Subcutaneous abdominal adipose tissue (tissue), 5 donors: ENCODE data around the gene CYFIP1.

Source experiments
- H3K27ac ChIP-seq: one replicate; pipeline ENCODE4 v1.7.0; 2013; ENCODE audit warnings: low read depth, mild to moderate bottlenecking, inconsistent platforms, low read length, moderate library complexity
- H3K27me3 ChIP-seq, 5 donors: one replicate each; pipeline ENCODE4 v1.7.0; 2013; ENCODE audit warnings: low read length in 5 of 5, inconsistent platforms in 1 of 5; ENCODE audit not compliant: control insufficient read depth in 5 of 5, insufficient read depth in 4 of 5
- H3K36me3 ChIP-seq, 5 donors: one replicate each; pipeline ENCODE4 v1.7.0; 2013; ENCODE audit warnings: low read length in 5 of 5; ENCODE audit not compliant: control insufficient read depth in 5 of 5, insufficient read depth in 5 of 5
- H3K4me1 ChIP-seq, 5 donors: one replicate each; pipeline ENCODE4 v1.7.0; 2013; ENCODE audit warnings: low read length in 5 of 5, mild to moderate bottlenecking in 3 of 5, moderate library complexity in 1 of 5; ENCODE audit not compliant: control insufficient read depth in 5 of 5, insufficient read depth in 5 of 5
- H3K4me3 ChIP-seq, 5 donors: one replicate each; pipeline ENCODE4 v1.7.0; 2013; ENCODE audit warnings: low read length in 5 of 5, low read depth in 1 of 5
- H3K9ac ChIP-seq, 5 donors: one replicate each; pipeline ENCODE4 v1.7.0; 2013; ENCODE audit warnings: low read length in 5 of 5, mild to moderate bottlenecking in 4 of 5, moderate library complexity in 3 of 5
- H3K9me3 ChIP-seq, 5 donors: one replicate each; pipeline ENCODE4 v1.7.0; 2013; ENCODE audit warnings: low read length in 5 of 5; ENCODE audit not compliant: control insufficient read depth in 5 of 5
- donor health status: healthy.
- donor health status: healthy.
- donor health status: healthy.
- donor health status: healthy.
- donor health status: healthy.

The CYFIP1 gene

GRCh38 chr15:22911306-22911705 lies 68.9 kb downstream of the CYFIP1 start:
- H3K4me3 ChIP-seq: no peak overlapping the region
- no peak overlapping the region for H3K9ac ChIP-seq
- no peak overlapping the region for H3K27ac ChIP-seq
- H3K9me3 ChIP-seq: no peaks in the 10 kb centered on the region
- peaks cover 10 to 94% (median 87%) of the 10 kb centered on the region in 5 donors for H3K36me3 ChIP-seq
- H3K27me3 ChIP-seq: no peaks in the 10 kb centered on the region
- no peaks in the 10 kb centered on the region for H3K4me1 ChIP-seq

- H3K27me3 ChIP-seq: no peaks in the 10 kb centered on the region
- no peaks in the 10 kb centered on the region for H3K4me1 ChIP-seq
- no peaks in the 10 kb centered on the region for H3K9me3 ChIP-seq
- H3K9ac ChIP-seq: no peak overlapping the region
- peaks cover 10 to 84% (median 77%) of the 10 kb centered on the region in 5 donors for H3K36me3 ChIP-seq
- H3K4me3 ChIP-seq: no peak overlapping the region
- H3K27ac ChIP-seq: no peak overlapping the region
Measured at GRCh38 chr15:22908830-22909229, 71.3 kb downstream of the CYFIP1 start.

- Histone ChIP-seq H3K4me3 (no peak overlapping the region), H3K36me3 (peaks cover 10 to 87% (median 81%) of the 10 kb centered on the region in 5 donors), H3K27me3 (no peaks in the 10 kb centered on the region), H3K9me3 (no peaks in the 10 kb centered on the region), H3K9ac (no peak overlapping the region), H3K4me1 (no peaks in the 10 kb centered on the region), H3K27ac (no peak overlapping the region)
Measured at GRCh38 chr15:22907161-22907950, 72.8 kb downstream of the CYFIP1 start.

- Histone ChIP-seq H3K9me3 (no peaks in the 10 kb centered on the region), H3K4me1 (no peaks in the 10 kb centered on the region), H3K4me3 (no peak overlapping the region), H3K27ac (no peak overlapping the region), H3K36me3 (peaks cover 10 to 85% (median 79%) of the 10 kb centered on the region in 5 donors), H3K9ac (no peak overlapping the region), H3K27me3 (no peaks in the 10 kb centered on the region)
Measured at GRCh38 chr15:22904736-22905135, 75.4 kb downstream of the CYFIP1 start.

GRCh38 chr15:22903961-22904534 lies 76.1 kb downstream of the CYFIP1 start:
- Histone ChIP-seq H3K4me1 (no peaks in the 10 kb centered on the region), H3K27ac (no peak overlapping the region), H3K9ac (no peak overlapping the region), H3K9me3 (no peaks in the 10 kb centered on the region), H3K36me3 (peaks cover 7 to 85% (median 75%) of the 10 kb centered on the region in 5 donors), H3K4me3 (no peak overlapping the region), H3K27me3 (no peaks in the 10 kb centered on the region)

GRCh38 chr15:22903427-22903826 lies 76.7 kb downstream of the CYFIP1 start:
- Histone ChIP-seq H3K36me3 (peaks cover 3 to 84% (median 71%) of the 10 kb centered on the region in 5 donors), H3K9me3 (no peaks in the 10 kb centered on the region), H3K4me1 (no peaks in the 10 kb centered on the region), H3K27me3 (no peaks in the 10 kb centered on the region), H3K27ac (no peak overlapping the region), H3K4me3 (no peak overlapping the region), H3K9ac (no peak overlapping the region)

- H3K27ac ChIP-seq: no peak overlapping the region
- H3K27me3 ChIP-seq: no peaks in the 10 kb centered on the region
- no peak overlapping the region for H3K9ac ChIP-seq
- H3K4me3 ChIP-seq: no peak overlapping the region
- H3K4me1 ChIP-seq: no peaks in the 10 kb centered on the region
- H3K9me3 ChIP-seq: no peaks in the 10 kb centered on the region
- peaks cover 3 to 84% (median 69%) of the 10 kb centered on the region in 5 donors for H3K36me3 ChIP-seq
Measured at GRCh38 chr15:22902981-22903380, 77.2 kb downstream of the CYFIP1 start.

- no peak overlapping the region for H3K27ac ChIP-seq
- H3K9me3 ChIP-seq: no peaks in the 10 kb centered on the region
- H3K27me3 ChIP-seq: no peaks in the 10 kb centered on the region
- no peak overlapping the region for H3K4me3 ChIP-seq
- no peak overlapping the region for H3K9ac ChIP-seq
- H3K36me3 ChIP-seq: peaks cover 0 to 84% (median 69%) of the 10 kb centered on the region in 5 donors
- H3K4me1 ChIP-seq: no peaks in the 10 kb centered on the region
Measured at GRCh38 chr15:22902578-22902977, 77.6 kb downstream of the CYFIP1 start.

- H3K4me1 ChIP-seq: no peaks in the 10 kb centered on the region
- no peak overlapping the region for H3K9ac ChIP-seq
- H3K27me3 ChIP-seq: no peaks in the 10 kb centered on the region
- peaks cover 0 to 84% (median 68%) of the 10 kb centered on the region in 5 donors for H3K36me3 ChIP-seq
- H3K4me3 ChIP-seq: no peak overlapping the region
- no peak overlapping the region for H3K27ac ChIP-seq
- no peaks in the 10 kb centered on the region for H3K9me3 ChIP-seq
Measured at GRCh38 chr15:22902046-22902445, 78.1 kb downstream of the CYFIP1 start.

- peaks cover 5 to 85% (median 68%) of the 10 kb centered on the region in 5 donors for H3K36me3 ChIP-seq
- no peaks in the 10 kb centered on the region for H3K27me3 ChIP-seq
- no peak overlapping the region for H3K27ac ChIP-seq
- no peak overlapping the region for H3K4me3 ChIP-seq
- no peaks in the 10 kb centered on the region for H3K9me3 ChIP-seq
- no peak overlapping the region for H3K9ac ChIP-seq
- H3K4me1 ChIP-seq: no peaks in the 10 kb centered on the region
Measured at GRCh38 chr15:22895465-22896190, 84.5 kb downstream of the CYFIP1 start.
